IMR-90 (cell line): Measurements from ENCODE around the gene PTGDS. TPM values are rescaled to one million over a fixed set of nuclear protein-coding genes. Genes with fewer than 3 reads are reported as not detected.
A peak's percentile ranks its signal among the peaks of the same experiment; 100 is the strongest.

Source experiments
- ATAC-seq: fragments of 200-7000 bp; cut with Tn5 transposase; 2 replicates; pipeline ENCODE4 v1.9.1; 2020; ENCODE audit warnings: low read depth, mild to moderate bottlenecking, moderate library complexity
- BruUV-seq: library from RNA; stranded (reverse); fragments of 400-500 nt; replicated peaks from 2 replicates; lab custom pipeline; 2021; lab: Mats Ljungman, UMichigan
- CTCF ChIA-PET: fragments of 300-600 bp; formaldehyde crosslinking; extraction: SDS; loops from one replicate; lab custom pipeline; 2021; ENCODE audit warnings: antibody characterized with exemption; lab: Yijun Ruan, JAX
- POLR2A ChIA-PET: fragments of 300-600 bp; sonication (Branson Sonifier 250); formaldehyde crosslinking; loops from one replicate; lab custom pipeline; 2022; ENCODE audit warnings: antibody characterized with exemption; ENCODE audit not compliant: unreplicated experiment; lab: Charles Lee
- DNase-seq: peaks from one replicate; pipeline ENCODE4 v3.0.0; 2013
- H2AFZ ChIP-seq: replicated peaks from 2 replicates; pipeline ENCODE3; 2013; ENCODE audit warnings: low read length, mild to moderate bottlenecking; ENCODE audit not compliant: poor library complexity
- H2AK5ac ChIP-seq: 2 replicates; pipeline ENCODE4 v1.6.1; 2013; ENCODE audit warnings: low read depth, low read length, inconsistent platforms
- H2AK9ac ChIP-seq: replicated peaks from 2 replicates; pipeline ENCODE3; 2013; ENCODE audit warnings: mild to moderate bottlenecking, low read depth, low read length, moderate library complexity; ENCODE audit not compliant: poor library complexity
- H2BK120ac ChIP-seq: 2 replicates; pipeline ENCODE4 v1.6.1; 2013; ENCODE audit warnings: low read depth, low read length, inconsistent platforms
- H2BK15ac ChIP-seq: 3 replicates; pipeline ENCODE4 v1.6.1; 2013; ENCODE audit warnings: low read depth, low read length, inconsistent platforms
- H2BK20ac ChIP-seq: 2 replicates; pipeline ENCODE4 v1.6.1; 2013; ENCODE audit warnings: low read depth, mild to moderate bottlenecking, inconsistent platforms, low read length, moderate library complexity
- H2BK5ac ChIP-seq: 2 replicates; pipeline ENCODE4 v1.6.1; 2013; ENCODE audit warnings: mild to moderate bottlenecking, low read depth, low read length, inconsistent platforms; ENCODE audit not compliant: poor library complexity, severe bottlenecking
- H3K14ac ChIP-seq: replicated peaks from 2 replicates; pipeline ENCODE4 v1.6.1; 2013; ENCODE audit warnings: low read depth, low read length, inconsistent platforms
- H3K18ac ChIP-seq: 2 replicates; pipeline ENCODE4 v1.6.1; 2013; ENCODE audit warnings: low read depth, low read length, control low read depth
- H3K23ac ChIP-seq: 2 replicates; pipeline ENCODE4 v1.6.1; 2013; ENCODE audit warnings: low read depth, low read length, inconsistent platforms
- H3K27ac ChIP-seq: 2 replicates; pipeline ENCODE4 v1.5.1; 2013; ENCODE audit warnings: mild to moderate bottlenecking, control low read depth, low read length; ENCODE audit not compliant: insufficient read depth
- H3K27me3 ChIP-seq: 2 replicates; pipeline ENCODE4 v1.6.1; 2013; ENCODE audit warnings: low read length; ENCODE audit not compliant: control insufficient read depth, insufficient read depth
- H3K36me3 ChIP-seq: 2 replicates; pipeline ENCODE4 v1.6.1; 2013; ENCODE audit warnings: low read length, mixed read lengths; ENCODE audit not compliant: control insufficient read depth, insufficient read depth
- H3K4ac ChIP-seq: 2 replicates; pipeline ENCODE4 v1.6.1; 2013; ENCODE audit warnings: low read depth, low read length, inconsistent platforms
- H3K4me1 ChIP-seq: 2 replicates; pipeline ENCODE4 v1.6.1; 2013; ENCODE audit warnings: low read length, mixed read lengths; ENCODE audit not compliant: control insufficient read depth, insufficient read depth
- H3K4me2 ChIP-seq: 2 replicates; pipeline ENCODE4 v1.6.1; 2013; ENCODE audit warnings: low read depth, mild to moderate bottlenecking, control low read depth, low read length, moderate library complexity
- H3K4me3 ChIP-seq: 2 replicates; pipeline ENCODE4 v1.5.1; 2013; ENCODE audit warnings: low read depth, mild to moderate bottlenecking, control low read depth, low read length, moderate library complexity; ENCODE audit not compliant: insufficient read depth
- H3K56ac ChIP-seq: 2 replicates; pipeline ENCODE4 v1.6.1; 2013; ENCODE audit warnings: low read length, inconsistent platforms; ENCODE audit not compliant: insufficient read depth; ENCODE audit errors: extremely low read depth
- H3K79me1 ChIP-seq, 2 experiments: 2 replicates each; pipeline ENCODE4 v1.6.1; 2013; ENCODE audit warnings: low read length in 2 of 2, inconsistent platforms in 1 of 2, low read depth in 1 of 2
- H3K9ac ChIP-seq: 2 replicates; pipeline ENCODE4 v1.6.1; 2013; ENCODE audit warnings: low read depth, low read length, control low read depth
- H3K9me1 ChIP-seq: 2 replicates; pipeline ENCODE4 v1.6.1; 2013; ENCODE audit warnings: low read length, inconsistent platforms; ENCODE audit not compliant: insufficient read depth
- H3K9me3 ChIP-seq: 2 replicates; pipeline ENCODE4 v1.6.1; 2013; ENCODE audit warnings: low read length; ENCODE audit not compliant: control insufficient read depth, insufficient read depth
- H4K20me1 ChIP-seq: 2 replicates; pipeline ENCODE4 v1.6.1; 2013; ENCODE audit warnings: low read length, inconsistent platforms; ENCODE audit not compliant: insufficient read depth
- H4K5ac ChIP-seq: 2 replicates; pipeline ENCODE4 v1.6.1; 2013; ENCODE audit warnings: mild to moderate bottlenecking, low read depth, low read length, control low read depth
- H4K8ac ChIP-seq, 2 experiments: 2 replicates each; pipeline ENCODE4 v1.6.1; 2013; ENCODE audit warnings: low read depth in 2 of 2, low read length in 2 of 2, control low read depth in 1 of 2, inconsistent platforms in 1 of 2
- H4K91ac ChIP-seq: 2 replicates; pipeline ENCODE4 v1.6.1; 2013; ENCODE audit warnings: low read depth, low read length, inconsistent platforms; ENCODE audit not compliant: insufficient read depth
- MAFK ChIP-seq: IDR thresholded peaks from 2 replicates; pipeline ENCODE4 v1.6.1; 2012; ENCODE audit warnings: low read depth, low read length, improper control_type of control experiment
- WGBS, 2 experiments: methylation state at CpG; one replicate each; pipeline versions ENCODE4 v1.1.5 to v1.1.7; 2013; ENCODE audit warnings: missing lambda C conversion rate in 2 of 2; ENCODE audit not compliant: insufficient read length in 1 of 2; ENCODE audit errors: extremely low coverage in 2 of 2; 5-methylcytosine and 5-hydroxymethylcytosine counted together
- dilution Hi-C: fragments of 300-500 bp; cut with HindIII; formaldehyde crosslinking; loops from one replicate; pipeline ENCODE4 v1.14.3; 2018; ENCODE audit warnings: low sequenced_read_pairs; ENCODE audit not compliant: unreplicated experiment
- in situ Hi-C: fragments of 300-500 bp; cut with MboI; formaldehyde crosslinking; loops from 3 replicates; pipeline ENCODE4 v1.14.3; 2019; ENCODE audit warnings: low sequenced_read_pairs, inconsistent platforms, mixed read lengths
- intact Hi-C: fragments of 100-400 bp; cut with micrococcal nuclease; formaldehyde crosslinking; loops from 2 replicates; pipeline ENCODE4 v1.10.0; 2022
- polyA plus RNA-seq, 3 experiments: library from polyadenylated mRNA; depleted of rRNA; stranded (reverse); fragments of >200 nt; gene quantifications; 2 replicates each; pipeline ENCODE4 v1.2.3, GENCODE V29; 2012; ENCODE audit warnings: low replicate concordance in 1 of 3
- total RNA-seq: library from RNA; depleted of rRNA; stranded (reverse); fragments of >200 nt; gene quantifications from 2 replicates; pipeline ENCODE4 v1.2.3, GENCODE V29; 2012
- TF ChIP-seq, protein P1 (sequence below): fragments of 150-350 bp; IDR thresholded peaks from 2 replicates; pipeline ENCODE4 v1.6.1; 2017; ENCODE audit warnings: mild to moderate bottlenecking, antibody characterized with exemption, low read length, low read depth
- TF ChIP-seq, protein P2 (sequence below): fragments of 150-350 bp; IDR thresholded peaks from 2 replicates; pipeline ENCODE4 v1.6.1; 2016; ENCODE audit warnings: low read depth, mild to moderate bottlenecking, low read length, moderate library complexity, borderline replicate concordance

PTGDS gene
- total and polyA plus RNA-seq, 2 of the 4 experiments (the other 2 are of a cell fraction): 1.2 TPM; not detected in 1

DNA sequence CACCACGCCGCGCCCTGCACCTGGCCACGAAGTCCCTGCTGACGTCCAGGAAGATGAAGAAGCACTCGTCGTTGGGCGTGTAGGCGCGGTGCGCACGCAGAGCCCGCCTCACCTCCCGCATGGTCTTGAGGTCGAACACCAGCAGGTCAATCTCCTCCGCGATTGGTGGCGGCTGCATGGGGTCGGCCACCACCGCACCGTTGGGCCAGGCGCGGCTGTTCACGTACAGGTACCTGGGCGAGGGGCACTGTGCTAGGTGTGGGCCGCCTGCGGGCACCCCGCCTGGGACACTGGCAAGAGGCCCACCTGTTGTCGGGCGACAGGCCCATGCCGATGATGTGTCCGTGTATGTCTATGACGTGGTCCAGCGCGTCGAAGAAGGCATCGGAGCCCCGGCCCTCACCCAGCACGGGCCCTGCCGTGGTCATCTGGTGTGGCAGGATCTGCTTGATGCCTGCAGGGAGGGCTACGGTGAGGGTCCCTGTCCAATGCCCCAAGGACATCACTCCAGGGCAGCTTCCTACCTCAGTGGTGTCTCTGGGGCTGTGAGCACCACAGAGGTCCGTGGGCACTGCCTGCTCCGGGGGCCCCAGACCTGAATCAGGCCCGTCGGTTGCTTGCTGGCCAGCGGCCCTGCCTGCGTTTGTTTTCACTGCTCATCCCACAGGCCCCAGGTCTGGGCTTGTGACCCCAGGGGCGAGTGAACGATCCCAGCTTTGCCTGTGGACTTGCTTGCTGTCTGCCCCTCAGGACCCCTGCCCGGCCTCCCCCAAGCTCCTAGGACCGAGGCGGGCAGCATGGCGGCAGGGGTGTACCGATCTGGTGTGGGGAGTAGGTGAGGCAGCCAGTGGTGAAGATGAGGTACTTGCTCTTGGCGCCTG, 35.8 kb upstream of the PTGDS start:
- POLR2A ChIA-PET: no interaction called here
- dilution Hi-C loops: no loop called here

More for the DNA sequence above, 35.8 kb upstream of the PTGDS start:
- no TSS peak for BruUV-seq
- H2AFZ ChIP-seq: peak overlapping the region; percentile 32
- no peak overlapping the region for H2BK15ac ChIP-seq
- H3K36me3 ChIP-seq: peaks cover 48% of the 10 kb centered on the region
- CTCF ChIA-PET: no interaction called here
- in situ Hi-C loops (no loop called here), intact Hi-C loops (no loop called here)
- H2AK5ac ChIP-seq: no peak overlapping the region
- TF ChIP-seq, protein P1, sequence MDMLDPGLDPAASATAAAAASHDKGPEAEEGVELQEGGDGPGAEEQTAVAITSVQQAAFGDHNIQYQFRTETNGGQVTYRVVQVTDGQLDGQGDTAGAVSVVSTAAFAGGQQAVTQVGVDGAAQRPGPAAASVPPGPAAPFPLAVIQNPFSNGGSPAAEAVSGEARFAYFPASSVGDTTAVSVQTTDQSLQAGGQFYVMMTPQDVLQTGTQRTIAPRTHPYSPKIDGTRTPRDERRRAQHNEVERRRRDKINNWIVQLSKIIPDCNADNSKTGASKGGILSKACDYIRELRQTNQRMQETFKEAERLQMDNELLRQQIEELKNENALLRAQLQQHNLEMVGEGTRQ: no peak
- TF ChIP-seq, protein P2, sequence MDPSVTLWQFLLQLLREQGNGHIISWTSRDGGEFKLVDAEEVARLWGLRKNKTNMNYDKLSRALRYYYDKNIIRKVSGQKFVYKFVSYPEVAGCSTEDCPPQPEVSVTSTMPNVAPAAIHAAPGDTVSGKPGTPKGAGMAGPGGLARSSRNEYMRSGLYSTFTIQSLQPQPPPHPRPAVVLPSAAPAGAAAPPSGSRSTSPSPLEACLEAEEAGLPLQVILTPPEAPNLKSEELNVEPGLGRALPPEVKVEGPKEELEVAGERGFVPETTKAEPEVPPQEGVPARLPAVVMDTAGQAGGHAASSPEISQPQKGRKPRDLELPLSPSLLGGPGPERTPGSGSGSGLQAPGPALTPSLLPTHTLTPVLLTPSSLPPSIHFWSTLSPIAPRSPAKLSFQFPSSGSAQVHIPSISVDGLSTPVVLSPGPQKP: no peak
- TF ChIP-seq MAFK: no peak
- H3K14ac ChIP-seq: no peak overlapping the region
- no peak overlapping the region for H4K8ac ChIP-seq
- no peak overlapping the region for H3K56ac ChIP-seq
- H3K4me1 ChIP-seq: peaks cover 4% of the 10 kb centered on the region
- H3K4me2 ChIP-seq: no peak overlapping the region
- H4K91ac ChIP-seq: no peak overlapping the region
- H3K4ac ChIP-seq: no peak overlapping the region
- no peaks in the 10 kb centered on the region for H3K27me3 ChIP-seq
- H3K23ac ChIP-seq: no peak overlapping the region
- H2BK120ac ChIP-seq: no peak overlapping the region
- H3K4me3 ChIP-seq: no peak overlapping the region
- WGBS, 2 experiments: 98% methylated on average over 32 of the region's 55 CpGs; no CpG with 5 or more reads in 1 of the 2 experiments
- no peak overlapping the region for H3K27ac ChIP-seq
- H3K9me3 ChIP-seq: no peaks in the 10 kb centered on the region
- no peak overlapping the region for H4K5ac ChIP-seq
- H2AK9ac ChIP-seq: no peak overlapping the region
- H3K9me1 ChIP-seq: peaks cover 8% of the 10 kb centered on the region
- H2BK20ac ChIP-seq: no peak overlapping the region
- no peak overlapping the region for H3K9ac ChIP-seq
- DNase-seq (no peak), ATAC-seq (no peak)
- no peak overlapping the region for H2BK5ac ChIP-seq
- peaks cover 22% of the 10 kb centered on the region for H4K20me1 ChIP-seq
- peaks cover 5 to 47% of the 10 kb centered on the region in 2 experiments for H3K79me1 ChIP-seq
- H3K18ac ChIP-seq: no peak overlapping the region
